GM12891 (cell line): ENCODE data around the gene MIA3.
"Not testable (repeated sequence)": the region's sequence is repeated elsewhere in the genome, so short reads cannot be mapped to it uniquely, and the experiment has no call there.

ENCODE experiments used
- DNase-seq: peaks from one replicate; pipeline ENCODE4 v3.0.0; 2011; ENCODE audit warnings: low spot score; ENCODE audit not compliant: insufficient read length
- FAIRE-seq: peaks from 2 replicates; lab custom pipeline; 2011; peaks lifted over from hg19 to GRCh38; lab: Jason Lieb, UNC
- PAX5 ChIP-seq: IDR thresholded peaks from 2 replicates; pipeline ENCODE4 v1.6.1; 2011; ENCODE audit warnings: low read length, moderate library complexity, mild to moderate bottlenecking; ENCODE audit not compliant: insufficient read depth, severe bottlenecking
- POLR2A ChIP-seq: IDR thresholded peaks from 2 replicates; pipeline ENCODE4 v1.6.1; 2011; ENCODE audit warnings: low read depth, low read length, control low read depth
- POLR2AphosphoS5 ChIP-seq: IDR thresholded peaks from 2 replicates; pipeline ENCODE4 v1.6.1; 2011; ENCODE audit warnings: low read depth, low read length, control low read depth
- POU2F2 ChIP-seq: IDR thresholded peaks from 2 replicates; pipeline ENCODE4 v1.6.1; 2011; ENCODE audit warnings: low read depth, mild to moderate bottlenecking, control low read depth, low read length, moderate library complexity
- SPI1 ChIP-seq: IDR thresholded peaks from 2 replicates; pipeline ENCODE4 v1.6.1; 2011; ENCODE audit warnings: low read depth, low read length, control low read depth
- TAF1 ChIP-seq: IDR thresholded peaks from 2 replicates; pipeline ENCODE4 v1.6.1; 2011; ENCODE audit warnings: low read depth, low read length, control low read depth

The MIA3 gene

DNA sequence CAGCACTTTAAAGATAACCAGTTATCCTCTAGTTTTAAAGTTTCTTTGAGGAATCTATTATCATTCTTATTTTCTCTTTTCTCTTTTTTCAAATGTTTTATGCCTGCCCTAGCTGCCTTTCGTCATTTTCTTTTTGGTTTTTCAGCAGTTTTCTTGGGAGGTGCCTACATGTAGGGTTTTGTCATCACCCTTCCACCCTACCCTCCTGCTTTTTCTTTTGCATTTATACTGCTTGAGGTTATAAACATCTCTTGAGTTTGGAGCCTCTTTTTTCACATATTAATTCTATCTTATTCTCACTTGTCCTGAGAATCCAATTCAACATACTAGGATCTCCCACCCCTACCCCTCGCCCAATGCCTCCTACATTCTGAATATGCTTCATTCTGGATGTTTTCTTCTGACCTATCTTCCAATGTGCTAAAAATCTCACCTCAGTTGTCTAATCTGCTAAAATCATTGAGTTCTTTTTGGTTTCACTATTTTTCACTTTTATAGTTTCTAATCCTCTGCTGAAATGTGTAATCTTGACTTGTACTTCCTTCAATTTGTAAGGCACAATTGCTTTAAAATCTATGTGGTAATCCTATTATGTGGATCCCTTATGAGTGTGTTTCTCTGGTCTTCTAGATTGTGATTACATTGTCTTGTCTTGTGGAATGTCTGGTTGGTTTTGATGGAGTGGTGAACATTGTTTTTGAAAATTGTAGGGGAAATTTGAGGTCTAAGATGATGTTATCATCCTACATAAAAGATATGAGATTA lies 38.7 kb downstream of the MIA3 start:
- DNase-seq (no peak), FAIRE-seq (no peak)
- TF ChIP-seq POU2F2: no peak
- no peak for TF ChIP-seq TAF1
- TF ChIP-seq PAX5: no peak
- TF ChIP-seq POLR2A: no peak
- TF ChIP-seq POLR2AphosphoS5: no peak
- TF ChIP-seq SPI1: no peak

- no peak for TF ChIP-seq POLR2A
- TF ChIP-seq SPI1: no peak
- TF ChIP-seq POLR2AphosphoS5: no peak
- TF ChIP-seq POU2F2: no peak
- TF ChIP-seq TAF1: no peak
- no peak for TF ChIP-seq PAX5
- no peak for FAIRE-seq
Measured at GRCh38 chr1:222657899-222658298, 40.0 kb downstream of the MIA3 start.

DNA sequence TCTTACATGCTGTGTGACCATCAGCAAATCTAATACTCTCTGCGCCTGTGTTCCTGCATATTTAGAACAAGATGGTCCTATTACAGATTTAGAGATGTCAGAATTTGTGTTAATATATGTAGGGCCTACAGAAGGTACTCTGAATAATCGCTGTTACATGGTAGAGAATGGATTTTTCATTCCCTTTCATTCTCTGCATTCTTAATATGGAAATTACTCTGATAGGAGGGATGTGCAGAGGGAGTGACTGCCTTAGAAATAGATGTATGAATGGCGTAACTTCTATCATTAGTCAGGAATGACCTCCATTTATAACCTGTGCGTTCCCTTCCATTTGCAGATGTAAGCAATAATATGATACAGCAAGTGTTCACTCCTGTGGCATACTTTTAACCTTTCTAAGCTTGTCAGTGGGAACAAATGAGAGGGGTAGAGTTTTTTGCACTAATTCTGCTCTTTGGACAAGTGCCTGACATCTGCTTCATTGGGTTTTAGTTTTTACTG lies 45.6 kb downstream of the MIA3 start:
- no peak for DNase-seq
- no peak for TF ChIP-seq POU2F2
- TF ChIP-seq POLR2AphosphoS5: no peak
- no peak for TF ChIP-seq PAX5
- TF ChIP-seq SPI1: no peak
- TF ChIP-seq POLR2A: no peak
- TF ChIP-seq TAF1: no peak
- no peak for FAIRE-seq

More at GRCh38 chr1:222657899-222658298, 40.0 kb downstream of the MIA3 start:
- no peak for DNase-seq

DNA sequence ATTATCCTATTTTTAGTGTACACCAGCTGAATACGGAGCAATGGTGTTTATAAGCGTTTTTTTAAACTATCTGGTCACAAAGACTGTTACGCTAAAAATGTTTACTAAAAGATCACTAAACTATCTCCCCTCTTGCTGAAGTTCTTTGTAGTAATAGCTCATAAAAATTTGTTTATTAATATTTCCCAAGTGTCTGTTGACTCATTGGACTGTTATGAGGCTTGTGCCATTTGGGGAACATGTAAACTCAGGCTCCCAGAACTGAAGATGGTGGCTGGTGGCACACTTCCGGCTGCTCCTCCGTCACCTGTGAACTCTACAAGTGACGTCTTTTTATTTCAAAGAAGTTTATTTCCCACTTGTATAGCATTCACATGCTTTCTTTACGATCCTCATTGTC lies 48.1 kb downstream of the MIA3 start:
- FAIRE-seq: no peak
- no peak for DNase-seq
- TF ChIP-seq PAX5 (no peak), POLR2A (no peak), POU2F2 (no peak), SPI1 (no peak), TAF1 (no peak), POLR2AphosphoS5 (no peak)

DNA sequence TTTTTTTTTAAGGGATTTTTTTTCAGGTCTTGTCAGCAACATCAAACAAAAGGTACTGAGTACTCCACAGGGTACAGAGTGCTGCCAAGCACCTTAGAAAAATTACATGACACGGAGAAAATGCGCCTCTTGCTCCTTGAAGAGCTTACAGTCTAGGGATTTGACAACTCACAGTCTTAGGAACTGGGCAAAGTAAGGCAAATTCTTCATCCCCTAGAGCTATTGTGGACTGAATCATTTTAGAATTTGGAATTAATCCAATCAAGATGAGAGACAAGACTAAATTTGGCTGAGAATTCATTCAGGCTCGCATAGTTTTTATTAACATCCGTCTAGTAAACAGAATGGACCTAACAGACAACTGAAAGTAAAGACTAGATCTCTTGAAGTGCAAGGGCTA lies 50.3 kb downstream of the MIA3 start:
- FAIRE-seq, DNase-seq: not testable (repeated sequence)

DNA sequence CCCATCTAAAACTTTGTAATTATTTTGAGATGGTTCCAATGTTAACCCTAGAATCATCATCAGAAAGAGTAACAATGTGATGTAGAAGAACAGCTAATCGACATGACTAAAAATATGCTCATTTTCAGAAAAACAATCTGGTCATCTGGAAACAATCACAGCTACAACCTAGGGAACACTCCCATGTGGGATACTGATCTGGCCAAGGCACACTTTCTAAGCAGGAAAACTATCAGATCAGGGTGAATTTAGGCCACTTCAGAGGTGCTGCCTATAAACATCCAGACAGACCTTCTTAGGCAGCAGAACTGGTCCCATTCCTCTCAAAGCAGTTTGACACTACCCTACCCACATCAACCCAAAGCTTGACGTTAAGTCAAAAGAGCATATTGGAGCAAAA lies 51.2 kb downstream of the MIA3 start:
- FAIRE-seq: peak; percentile 60
- not testable (repeated sequence) for DNase-seq

DNA sequence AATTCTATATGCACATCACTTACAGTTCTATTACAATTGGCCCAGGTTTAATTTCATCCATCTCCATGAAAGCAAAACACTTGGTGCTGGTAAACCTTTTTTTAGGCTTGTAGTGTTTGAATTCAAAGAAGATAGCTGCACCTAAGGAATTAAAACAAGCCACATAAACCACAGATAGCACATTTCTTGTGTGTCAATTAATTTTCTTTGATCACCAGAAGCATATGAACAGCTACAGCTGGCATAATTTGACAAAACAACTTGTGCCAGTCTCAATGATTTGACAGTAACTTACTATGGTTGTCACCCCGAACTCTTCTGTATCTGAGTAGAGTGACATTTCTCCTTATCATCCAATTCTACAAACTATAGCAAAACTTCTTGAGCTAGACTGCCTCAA lies 52.2 kb downstream of the MIA3 start:
- FAIRE-seq (no peak), DNase-seq (no peak)
- no peak for TF ChIP-seq TAF1
- no peak for TF ChIP-seq POLR2A
- no peak for TF ChIP-seq POU2F2
- TF ChIP-seq SPI1: no peak
- TF ChIP-seq PAX5: no peak
- TF ChIP-seq POLR2AphosphoS5: no peak

- TF ChIP-seq POLR2AphosphoS5 (no peak), POU2F2 (no peak), POLR2A (no peak), SPI1 (no peak), TAF1 (no peak), PAX5 (no peak)
- DNase-seq: no peak
- no peak for FAIRE-seq
Measured at GRCh38 chr1:222680080-222680479, 62.2 kb downstream of the MIA3 start.

GRCh38 chr1:222691016-222691415 lies 73.1 kb downstream of the MIA3 start:
- no peak for FAIRE-seq
- TF ChIP-seq TAF1 (no peak), POLR2A (no peak), SPI1 (no peak), PAX5 (no peak)
- no peak for DNase-seq

DNA sequence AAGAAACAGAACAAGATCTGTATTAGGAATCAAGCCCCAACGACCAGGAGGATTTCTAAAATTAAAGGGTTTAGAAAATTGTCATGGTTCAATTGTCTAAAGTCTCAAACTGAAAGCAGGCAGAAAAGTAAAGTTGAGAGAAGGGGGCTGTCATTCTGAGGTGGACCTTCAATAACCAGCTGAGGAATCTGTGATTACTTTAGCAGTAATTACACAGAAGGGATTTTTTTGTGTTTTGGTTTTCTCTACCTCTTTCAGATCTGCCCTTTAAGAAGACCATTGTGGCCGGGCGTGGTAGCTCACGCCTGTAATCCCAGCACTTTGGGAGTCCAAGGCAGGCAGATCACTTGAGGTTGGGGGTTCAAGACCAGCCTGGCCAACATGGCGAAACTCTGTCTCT lies 77.0 kb downstream of the MIA3 start:
- TF ChIP-seq PAX5 (no peak), POU2F2 (no peak), TAF1 (no peak), SPI1 (no peak), POLR2A (no peak), POLR2AphosphoS5 (no peak)
- FAIRE-seq (no peak), DNase-seq (no peak)
